Stimulated activated CD4-positive, alpha-beta T cell treated with anti-CD3 and anti-CD28 coated beads, Interleukin-1b, Interleukin-23, amount 100 ng/mL, for 4 hours (primary cell): Measurements from ENCODE around the gene TNFRSF17.

Experiments used
- DNase-seq, 2 donors: peaks; one replicate each; pipeline ENCODE4 v3.0.0-alpha.2; 2020; ENCODE audit warnings: low read depth in 2 of 2

Gene TNFRSF17

DNA sequence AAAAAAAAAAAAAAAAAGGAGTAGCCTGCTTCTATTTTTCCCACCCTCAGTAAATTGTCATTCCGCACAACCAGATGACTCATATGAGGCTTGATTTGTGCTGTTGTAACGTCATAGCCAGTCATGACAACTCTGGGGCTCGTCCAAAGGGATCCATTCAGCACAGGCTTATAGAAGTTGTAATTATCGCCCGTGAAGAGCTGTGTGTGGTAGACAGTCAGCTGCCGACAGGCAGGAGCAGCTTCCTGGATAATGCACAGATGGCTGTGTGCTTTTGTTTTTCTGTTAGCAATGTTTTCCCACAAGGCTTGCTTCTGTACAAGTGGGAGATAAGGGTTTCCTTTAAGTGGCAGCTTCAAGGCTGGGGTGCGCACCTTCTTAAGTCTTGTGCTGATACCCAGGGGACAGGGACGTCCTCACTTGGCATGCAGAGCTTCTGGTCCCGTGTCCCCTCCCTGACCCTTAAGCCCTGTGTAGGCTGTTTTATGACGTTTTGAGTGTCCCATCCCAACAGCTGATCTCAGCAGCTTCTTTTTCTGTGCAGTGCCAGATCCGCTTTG is 37.5 kb downstream of the TNFRSF17 start:
- no peak for DNase-seq

DNA sequence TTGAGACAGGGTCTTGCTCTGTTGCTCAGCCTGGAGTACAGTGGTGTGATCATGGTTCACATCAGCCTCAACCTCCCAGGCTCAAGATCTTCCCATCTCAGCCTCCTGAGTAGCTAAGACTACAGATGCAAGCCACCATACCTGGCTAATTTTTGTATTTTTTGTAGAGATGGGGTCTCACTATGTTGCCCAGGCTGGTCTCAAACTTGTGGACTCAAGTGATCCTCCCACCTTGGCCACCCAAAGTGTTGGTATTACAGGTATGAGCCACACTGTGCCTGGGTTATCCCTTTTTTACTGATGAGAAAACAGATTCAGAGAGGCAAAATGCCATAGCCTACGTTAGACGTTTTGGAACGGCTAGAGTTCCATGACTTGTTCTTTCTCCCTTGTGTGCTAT is 41.6 kb downstream of the TNFRSF17 start:
- no peak for DNase-seq

DNA sequence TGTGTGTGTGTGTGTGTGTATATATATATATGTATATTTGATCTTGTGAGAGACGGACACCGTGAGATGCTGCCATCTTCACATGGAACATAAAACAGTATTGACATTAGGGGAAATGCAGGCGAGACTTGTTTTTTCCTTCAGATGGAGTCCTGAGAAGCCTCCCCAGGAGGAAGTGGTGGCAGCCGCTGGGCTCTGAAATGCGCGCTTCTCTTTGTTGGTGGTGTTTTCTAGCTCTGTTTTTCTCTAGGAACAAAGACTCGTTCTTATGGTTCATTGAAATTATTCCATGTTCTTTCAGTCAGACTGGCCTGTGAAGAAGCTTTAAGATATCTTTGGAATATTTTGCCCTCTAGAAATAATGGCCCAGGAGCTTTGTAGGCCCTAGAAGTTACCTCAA is 44.5 kb downstream of the TNFRSF17 start:
- DNase-seq, result no peak

DNA sequence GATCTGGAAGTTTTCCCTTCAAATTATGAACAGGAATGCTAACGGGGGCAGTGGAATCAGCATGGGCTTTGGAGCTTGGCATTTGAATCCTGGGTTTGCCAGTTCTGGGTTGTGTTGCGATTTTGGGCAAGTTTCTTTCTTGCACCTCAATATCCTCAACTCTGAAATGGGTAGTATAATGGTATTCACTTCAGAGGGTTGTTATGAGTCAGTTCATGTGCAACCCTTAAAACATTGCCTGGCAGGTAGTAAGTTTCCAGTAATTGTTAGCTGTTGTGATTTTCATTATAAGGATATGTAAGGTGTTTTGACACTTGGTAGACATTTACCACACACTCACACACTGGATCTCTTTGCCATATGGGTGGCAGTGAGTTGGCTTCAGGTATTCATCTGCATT is 44.9 kb downstream of the TNFRSF17 start:
- DNase-seq, result no peak

DNA sequence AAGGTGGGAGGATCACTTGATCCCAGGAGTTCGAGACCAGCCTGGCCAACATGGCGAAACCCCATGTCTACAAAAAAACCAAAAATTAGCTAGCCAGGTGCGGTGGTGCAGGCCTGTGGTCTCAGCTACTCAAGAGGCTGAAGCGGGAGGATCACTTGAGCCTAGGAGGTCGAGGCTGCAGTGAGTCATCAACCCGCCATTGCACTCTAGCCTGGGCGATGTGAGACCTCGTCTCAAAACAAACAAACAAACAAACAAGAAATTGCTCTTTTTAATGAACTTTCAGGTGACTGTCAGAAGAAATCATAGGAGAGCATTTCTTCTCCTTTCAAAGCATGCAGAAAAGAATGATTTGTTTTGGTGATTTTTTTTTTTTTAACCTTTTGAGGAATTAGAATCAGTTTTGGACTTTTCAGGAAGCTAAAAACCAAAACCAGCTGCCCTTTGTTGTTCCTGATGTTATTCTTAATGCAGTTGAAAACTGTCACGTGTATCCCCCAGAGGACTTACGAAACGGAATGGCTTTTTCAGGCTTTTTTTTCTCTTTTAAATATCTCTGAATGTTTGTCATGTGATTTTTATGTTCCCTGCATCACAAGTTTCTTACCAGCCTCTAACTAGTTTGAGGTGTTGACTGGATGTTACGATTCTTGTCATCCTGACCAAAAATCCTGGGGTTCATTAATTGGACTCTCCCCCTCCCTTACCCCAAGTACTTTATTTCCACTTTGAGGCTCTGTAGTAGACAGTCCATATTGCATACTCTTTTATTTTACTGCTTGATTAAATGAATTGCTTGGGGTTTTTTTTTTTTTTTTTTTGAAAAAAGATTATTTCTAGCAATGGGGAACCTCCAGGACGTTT is 45.6 kb downstream of the TNFRSF17 start:
- DNase-seq, result no peak

DNA sequence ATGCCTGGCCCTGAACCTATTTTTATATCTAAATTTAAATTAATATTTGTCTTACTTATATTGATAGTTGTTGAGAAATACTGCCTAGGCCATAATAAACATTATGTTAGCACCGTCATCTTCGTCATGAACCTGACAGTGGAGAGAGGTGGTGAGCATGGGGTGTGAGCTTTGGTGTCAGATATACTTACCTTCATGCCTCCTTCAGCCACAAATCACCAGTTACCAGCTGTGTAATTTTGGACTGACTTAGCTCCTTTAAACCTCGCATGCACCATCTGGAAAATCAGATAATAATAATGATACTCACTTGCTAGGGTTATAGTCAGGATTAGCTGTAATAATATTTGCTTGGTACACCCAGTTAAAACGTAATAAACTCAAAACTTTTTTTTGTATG is 46.6 kb downstream of the TNFRSF17 start:
- no peak for DNase-seq

DNA sequence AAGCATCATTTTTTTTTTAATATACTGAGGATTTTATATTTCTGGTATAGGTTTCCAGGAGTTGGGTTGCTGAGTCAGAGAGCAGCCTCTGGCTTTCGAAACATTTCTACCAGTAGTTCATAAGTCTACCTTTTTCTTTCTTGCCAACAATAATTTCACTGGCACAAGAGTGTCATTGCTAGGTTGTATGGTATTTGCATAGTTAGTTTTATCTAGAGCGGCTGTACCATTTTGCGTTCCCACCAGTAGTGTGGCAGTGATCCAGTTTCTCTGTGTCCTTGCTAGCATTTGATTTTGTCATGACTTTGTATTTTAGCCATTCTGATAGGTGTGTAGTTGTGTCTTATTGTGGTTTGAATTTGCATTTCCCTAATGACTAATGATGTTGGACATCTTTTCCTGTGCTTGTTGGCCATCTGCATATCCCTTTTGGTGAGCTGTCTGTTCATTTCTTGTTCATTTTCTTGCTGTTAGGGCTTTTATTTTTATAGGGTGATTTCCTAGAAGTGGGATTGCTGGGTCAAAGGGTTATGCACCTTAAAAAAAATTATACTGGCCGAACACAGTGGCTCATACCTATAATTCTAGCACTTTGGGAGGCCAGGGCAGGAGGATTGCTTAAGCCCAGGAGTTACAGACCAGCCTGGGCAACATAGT is 51.4 kb downstream of the TNFRSF17 start:
- no peak for DNase-seq

DNA sequence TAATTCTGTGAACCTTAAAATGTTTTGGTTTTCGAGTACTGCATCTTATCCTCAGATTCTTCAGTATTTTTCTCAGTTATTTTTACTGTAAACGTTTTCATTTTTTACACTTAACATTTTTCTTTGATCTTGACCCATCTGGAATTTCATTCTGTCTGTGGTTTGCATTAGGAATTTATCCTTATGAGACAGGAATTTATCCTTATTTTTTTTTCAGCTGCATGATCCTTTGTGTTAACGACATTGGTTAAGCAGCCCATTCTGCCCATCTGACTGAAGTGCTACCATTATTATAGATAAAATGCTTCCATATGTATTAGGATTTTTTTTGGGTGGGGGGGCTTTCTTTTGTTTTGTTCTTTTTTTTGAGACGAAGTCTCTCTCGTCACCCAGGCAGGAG is 52.5 kb downstream of the TNFRSF17 start:
- DNase-seq, result no peak
